Stimulated activated CD8-positive, alpha-beta memory T cell treated with anti-CD3 and anti-CD28 coated beads, Interleukin-15, amount 100 ng/mL, for 48 hours (primary cell): ENCODE results near the gene TNS1.

Experiments used
- DNase-seq, 2 donors: peaks; one replicate each; pipeline ENCODE4 v3.0.0-alpha.2; 2020; ENCODE audit warnings: low read depth in 2 of 2

TNS1 gene

GRCh38 chr2:217834057-217834620 is 168.7 kb downstream of the TNS1 start:
- no peak for DNase-seq

DNA sequence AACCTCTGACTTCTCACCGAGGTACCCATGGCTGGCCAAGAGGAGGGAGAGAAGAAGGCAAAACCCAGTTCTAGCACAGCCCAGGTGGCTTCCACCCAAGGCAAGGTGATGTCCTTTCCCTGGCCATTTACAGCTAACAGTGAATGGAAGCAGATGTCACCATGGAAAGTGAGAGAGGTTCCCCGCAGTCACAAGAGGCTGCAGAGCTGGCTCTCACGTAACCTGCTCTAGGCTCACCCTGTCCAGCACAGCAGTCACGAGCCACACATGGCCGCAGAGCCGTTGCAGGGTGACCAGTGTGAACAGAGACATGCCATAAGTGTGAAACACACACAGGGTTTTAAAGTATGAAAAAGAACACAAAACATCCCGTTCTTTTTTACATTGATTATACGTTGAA is 169.4 kb downstream of the TNS1 start:
- no peak for DNase-seq

GRCh38 chr2:217832987-217833386 is 169.8 kb downstream of the TNS1 start:
- DNase-seq, result no peak

GRCh38 chr2:217832115-217832514 is 170.7 kb downstream of the TNS1 start:
- DNase-seq, result no peak

- DNase-seq, result no peak
These were observed 171.5 kb downstream of the TNS1 start for GRCh38 chr2:217831306-217831705.

- DNase-seq, result no peak
These were observed 172.0 kb downstream of the TNS1 start for GRCh38 chr2:217830807-217831206.

- no peak for DNase-seq
These were observed 172.7 kb downstream of the TNS1 start for GRCh38 chr2:217830061-217830460.

- DNase-seq, result no peak
These were observed 173.4 kb downstream of the TNS1 start for GRCh38 chr2:217829420-217829819.

DNA sequence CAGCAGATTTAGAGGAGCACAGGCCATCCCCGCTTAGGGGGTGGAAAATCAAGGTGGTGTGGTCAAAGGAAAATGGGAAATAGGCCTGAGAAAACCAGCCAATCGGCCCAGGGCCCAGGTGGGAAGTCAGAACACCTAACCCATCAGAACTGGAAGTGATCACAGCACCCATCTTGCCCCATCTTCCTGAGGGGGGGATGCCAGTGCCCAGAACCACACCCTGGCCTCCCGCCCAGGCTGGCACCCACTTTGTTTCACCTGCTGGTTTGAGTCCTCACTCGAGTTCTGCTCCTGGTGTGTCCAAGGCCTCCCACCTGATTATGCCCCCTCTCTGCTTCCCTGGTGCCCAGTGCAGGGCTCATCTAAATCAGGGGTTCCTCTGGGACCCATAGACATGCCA is 174.5 kb downstream of the TNS1 start:
- no peak for DNase-seq

GRCh38 chr2:217827430-217828201 is 175.2 kb downstream of the TNS1 start:
- no peak for DNase-seq

DNA sequence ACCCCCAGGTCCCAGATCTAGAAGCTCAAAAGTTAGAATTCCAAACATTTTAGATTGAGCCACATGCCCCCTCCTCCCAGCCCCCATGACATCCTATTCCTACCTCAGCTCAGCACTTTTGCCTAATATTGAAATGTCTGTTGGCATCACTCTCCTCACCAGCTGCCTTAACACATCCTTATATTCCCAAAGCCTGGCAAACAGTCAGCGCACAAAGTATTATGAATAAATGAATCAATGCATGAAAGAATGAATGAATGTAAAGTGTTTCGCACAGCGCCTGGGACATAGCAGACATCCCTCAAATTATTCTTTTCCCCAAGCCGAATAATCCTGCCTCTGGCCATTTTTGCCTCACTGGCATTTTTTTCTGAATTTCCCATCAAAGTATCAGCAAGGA is 175.8 kb downstream of the TNS1 start:
- DNase-seq, result no peak

GRCh38 chr2:217826520-217826919 is 176.3 kb downstream of the TNS1 start:
- no peak for DNase-seq

GRCh38 chr2:217825469-217826235 is 177.1 kb downstream of the TNS1 start:
- DNase-seq, result no peak

GRCh38 chr2:217824223-217824622 is 178.6 kb downstream of the TNS1 start:
- DNase-seq, result no peak

- no peak for DNase-seq
These were observed 179.2 kb downstream of the TNS1 start for GRCh38 chr2:217823626-217824025.

DNA sequence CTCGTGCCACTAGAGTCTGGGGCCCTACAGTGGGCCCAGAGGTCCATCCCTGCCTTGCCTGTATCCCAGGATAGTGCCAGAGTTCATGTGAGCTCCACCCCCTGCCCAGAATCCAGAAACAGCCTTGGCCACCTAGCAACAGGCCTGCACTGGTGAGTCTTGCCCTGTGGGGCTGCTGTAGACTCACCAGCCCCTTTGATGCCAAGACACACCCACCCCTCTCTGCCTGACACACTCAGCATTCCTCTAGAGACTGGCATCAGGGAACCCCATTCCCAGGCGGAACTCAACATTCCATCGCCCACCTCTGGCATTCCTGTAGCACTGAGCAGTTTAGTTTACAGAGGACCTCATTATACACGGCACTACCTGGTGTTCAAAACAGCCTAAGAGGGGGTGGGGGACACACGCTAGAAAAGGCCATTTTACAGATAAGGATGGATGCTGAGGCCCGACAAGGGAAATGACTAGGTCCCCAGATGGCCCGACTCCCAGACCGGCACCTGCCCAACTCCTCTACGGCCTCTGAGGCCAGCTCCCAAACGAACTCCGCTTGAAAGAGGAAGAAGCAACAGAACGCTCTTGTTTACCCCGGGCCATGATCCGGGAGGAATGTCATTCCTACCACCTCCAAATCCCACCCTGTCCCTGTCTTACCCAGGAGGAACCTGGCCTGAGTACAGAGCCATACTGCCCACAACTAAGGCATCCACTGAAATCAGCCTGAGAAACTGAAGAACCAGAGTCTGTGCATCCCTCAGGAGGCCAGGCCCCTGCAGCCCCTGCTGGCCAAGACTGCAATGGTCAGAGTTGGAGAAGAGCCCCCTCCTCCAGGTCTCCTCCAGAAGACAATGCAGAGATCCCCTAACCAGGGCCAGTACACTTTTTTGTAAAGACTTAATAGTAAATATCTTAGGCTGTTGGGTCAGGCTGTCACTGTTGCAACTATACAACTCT is 180.2 kb downstream of the TNS1 start:
- DNase-seq, result no peak

DNA sequence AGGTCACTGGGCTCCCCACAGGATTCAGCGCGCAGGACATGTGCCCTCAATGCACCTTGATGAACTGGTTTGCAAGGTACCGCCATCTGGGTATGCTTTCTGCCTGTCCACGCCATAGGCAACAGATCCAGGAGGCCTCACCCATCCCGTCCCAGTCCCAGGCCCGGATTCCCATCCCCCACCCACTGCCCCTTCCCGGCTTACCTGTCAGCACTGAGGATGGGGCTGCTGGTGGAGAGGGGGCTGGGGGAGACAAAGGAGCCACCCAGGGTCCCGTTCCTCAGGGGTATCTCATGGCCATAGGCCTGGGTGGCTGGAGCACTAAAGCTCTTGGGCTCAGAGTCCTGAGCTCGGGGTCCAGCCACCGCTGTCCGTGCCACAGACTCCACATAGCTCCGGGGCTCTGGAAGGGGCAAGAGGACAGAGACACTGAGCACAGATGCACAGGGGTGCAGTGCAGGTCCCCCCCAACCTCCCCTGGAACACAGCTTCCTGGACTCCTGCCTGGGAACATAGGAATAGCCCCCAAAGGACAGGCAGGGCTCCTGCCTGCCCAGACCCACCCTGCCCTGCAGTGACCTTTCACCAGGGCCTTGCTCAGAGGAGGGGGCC is 181.2 kb downstream of the TNS1 start:
- DNase-seq, result no peak

GRCh38 chr2:217820904-217821303 is 181.9 kb downstream of the TNS1 start:
- DNase-seq, result no peak

DNA sequence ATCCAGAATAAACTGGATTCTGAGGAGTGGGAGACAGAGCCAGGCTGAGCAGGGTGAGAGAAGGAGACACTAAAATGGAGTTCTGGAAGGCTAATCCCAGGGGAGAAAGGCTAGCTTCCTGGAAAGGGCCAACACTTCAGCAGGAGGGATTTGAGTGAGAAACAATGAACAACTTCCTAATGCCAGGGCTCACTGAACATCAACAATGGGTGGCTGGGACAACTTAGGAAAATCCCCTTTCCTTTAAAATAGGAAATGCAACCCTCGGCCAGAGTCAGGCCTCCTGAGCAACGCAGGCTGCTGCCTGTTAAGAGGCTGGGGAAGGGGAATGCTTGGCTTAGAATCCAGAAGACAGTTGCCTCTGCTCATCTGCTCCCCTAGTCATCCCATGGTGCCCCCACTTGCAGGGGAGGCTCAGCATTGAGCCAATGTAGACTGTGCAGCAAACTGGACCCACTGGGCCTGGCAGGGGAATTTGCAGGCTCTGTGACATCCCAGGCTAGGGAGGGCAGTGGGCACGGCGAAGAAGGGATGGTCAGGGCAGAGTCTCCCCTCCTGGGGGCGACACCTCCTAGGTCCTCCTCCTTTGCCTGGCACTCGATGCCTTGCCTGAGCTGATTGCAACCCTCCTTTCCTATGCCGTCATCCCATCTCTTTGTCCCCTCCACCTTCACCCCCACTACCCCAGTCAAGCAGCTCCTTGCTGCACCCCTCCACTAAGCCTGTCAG is 182.5 kb downstream of the TNS1 start:
- DNase-seq, result no peak

DNA sequence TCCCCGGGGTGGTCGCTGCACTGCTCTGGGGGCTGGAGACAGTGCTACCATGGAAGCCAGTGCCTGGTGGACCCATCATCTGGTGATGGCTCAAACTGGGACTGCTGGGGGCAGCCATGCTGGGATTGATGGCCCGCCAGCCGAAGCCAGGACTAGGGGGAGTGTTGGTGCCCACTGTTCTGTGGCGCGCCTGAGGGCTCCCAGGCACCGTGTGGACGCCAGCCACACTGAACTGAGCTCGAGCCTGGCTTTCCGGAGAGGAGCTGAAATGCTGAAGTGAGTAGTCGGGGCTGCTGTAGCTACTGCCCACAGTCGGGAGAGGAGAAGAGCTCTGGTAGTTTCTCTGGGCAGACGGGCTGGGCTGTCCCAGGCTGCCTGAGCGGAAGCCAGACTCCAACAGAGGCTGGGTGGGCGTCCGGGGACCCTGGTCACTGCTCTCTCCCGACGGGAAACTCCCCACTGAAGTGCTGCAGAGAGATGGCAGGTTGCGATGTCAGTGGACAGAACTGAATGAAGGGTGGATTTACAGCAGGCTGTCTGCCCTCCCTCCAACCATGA is 184.4 kb downstream of the TNS1 start:
- DNase-seq, result no peak
